Measurements from ENCODE around the gene HOXB5.

Gene HOXB5

GRCh38 chr17:48629411-48629759 is 35.8 kb upstream of the HOXB5 start:
- no peak for DNase-seq (ENCODE audit: low read depth, low spot score)

DNA sequence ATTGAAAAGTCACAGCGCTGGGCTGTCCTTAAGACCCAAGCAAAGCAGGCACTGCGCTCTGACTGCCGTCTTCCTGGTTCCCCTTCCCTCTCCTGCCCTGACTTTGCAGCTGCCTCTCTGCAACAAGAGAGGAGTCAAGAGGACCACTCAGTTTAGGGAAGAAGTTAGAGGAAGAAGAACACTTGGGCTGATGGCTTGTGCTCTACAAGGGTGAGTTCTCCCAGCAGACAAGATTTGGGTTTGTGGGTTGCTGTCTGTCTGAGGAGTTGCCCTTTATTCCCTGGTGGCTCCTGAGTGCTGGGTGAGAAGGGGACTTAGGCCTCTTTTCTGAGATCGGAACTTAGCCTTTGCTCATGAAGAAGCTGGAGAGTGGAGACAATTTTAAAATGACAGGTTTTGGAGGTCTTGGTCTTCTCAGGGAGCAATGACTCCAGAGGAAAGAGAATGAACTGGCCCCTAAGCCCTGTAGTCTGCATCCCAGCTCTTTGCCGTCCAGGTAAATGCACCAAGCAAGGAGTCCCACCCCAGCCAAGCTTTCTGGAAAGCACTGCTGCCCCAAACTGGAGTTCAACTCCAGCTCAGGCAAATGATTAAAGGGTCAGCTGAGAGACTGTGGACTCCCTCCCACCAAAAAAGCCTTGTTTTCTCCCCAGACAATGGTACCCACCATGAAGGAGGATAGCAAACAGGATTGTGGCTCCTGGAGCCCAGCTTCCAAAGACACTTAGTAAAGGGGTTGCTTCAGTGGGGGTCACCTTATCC is 35.3 kb upstream of the HOXB5 start:
- no peak for DNase-seq (ENCODE audit: low read depth, low spot score)

GRCh38 chr17:48627623-48628521 is 34.3 kb upstream of the HOXB5 start:
- DNase-seq (ENCODE audit: low read depth, low spot score), result no peak

- no peak for DNase-seq (ENCODE audit: low read depth, low spot score)
Observed at GRCh38 chr17:48627118-48627597, 33.6 kb upstream of the HOXB5 start.

DNA sequence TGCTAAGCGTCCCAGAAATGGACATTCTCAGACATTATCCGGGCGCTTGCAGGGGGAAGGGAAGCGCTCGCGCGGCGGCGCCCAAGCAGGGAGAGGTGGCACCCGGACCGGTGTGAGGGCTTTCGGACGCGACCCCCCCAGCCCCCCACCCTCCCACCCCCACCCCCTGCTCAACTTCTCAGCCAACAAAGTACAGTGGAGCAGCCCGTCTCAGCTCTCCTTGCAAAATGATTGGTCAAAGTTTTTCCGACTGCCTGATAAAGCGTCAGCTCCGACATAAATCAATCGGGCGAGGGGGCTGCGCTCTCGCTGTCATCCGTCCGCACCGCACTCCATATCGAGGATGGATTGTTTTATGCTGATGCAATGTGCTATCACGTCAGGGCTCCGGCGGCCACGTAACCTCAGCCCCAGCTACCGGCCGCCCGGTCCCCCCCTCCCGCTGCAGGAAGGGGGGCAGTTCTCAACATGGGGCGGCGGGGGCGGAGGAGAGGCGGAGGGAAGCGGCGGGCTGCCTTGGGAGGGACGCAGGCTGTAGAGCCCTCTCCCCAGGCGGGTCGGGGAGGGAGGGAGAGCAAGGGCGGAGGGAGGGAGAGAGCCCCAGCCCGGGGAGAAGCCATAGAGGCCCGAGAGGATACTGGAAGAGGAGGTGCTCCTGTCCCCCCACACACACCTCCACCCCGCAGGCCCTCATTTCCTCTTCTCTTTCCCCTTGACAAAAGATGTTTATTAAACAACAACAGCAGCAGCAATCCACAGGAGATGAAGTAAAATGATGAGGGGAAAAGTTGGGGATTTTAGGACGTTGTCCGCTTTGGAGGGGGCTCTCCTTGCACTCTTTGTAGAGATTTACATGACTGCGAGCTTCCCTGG is 32.9 kb upstream of the HOXB5 start, which contains the start of gene HOXB9:
TSS of gene HOXB9 (minus strand) at position 114 of the 873 bp plus-strand sequence. CDS start at position 25, 89 bp downstream.
- no peak for DNase-seq (ENCODE audit: low read depth, low spot score)

DNA sequence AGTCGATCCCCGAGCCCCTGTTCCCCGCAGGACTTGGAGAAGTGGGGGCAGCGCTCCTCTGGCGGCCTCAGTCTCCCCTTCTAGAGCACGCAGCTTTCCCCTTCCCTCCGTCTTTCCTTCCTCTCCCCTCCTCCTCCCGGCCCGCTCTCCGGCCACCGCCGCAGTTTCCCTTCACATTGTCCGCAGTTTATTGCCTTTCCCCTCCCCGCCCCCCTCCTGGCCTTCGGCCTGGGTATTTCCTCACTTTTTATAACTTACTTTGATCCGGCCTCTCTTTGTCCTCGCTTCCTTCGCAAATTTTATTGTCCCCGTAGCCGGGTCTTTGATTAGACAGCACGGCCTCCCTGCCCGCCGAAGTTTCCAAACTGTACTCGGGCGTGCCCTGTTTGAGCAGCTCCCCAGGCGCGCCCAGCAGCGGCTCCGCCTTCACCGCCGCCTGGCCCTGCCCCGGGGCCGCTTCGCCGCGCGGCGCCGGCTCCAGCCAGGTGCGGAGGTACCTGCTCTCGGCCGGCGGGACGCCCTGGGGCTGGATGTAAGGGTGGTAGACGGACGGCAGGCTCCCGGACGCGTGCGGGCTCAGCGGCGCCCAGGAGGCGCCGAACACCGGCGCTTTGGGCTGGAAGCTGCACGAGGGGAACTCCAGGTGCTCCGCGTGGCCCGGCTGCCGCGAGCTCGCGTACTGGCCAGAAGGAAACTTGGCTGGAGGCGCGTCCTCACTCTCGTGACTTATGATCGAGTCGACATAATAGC is 32.1 kb upstream of the HOXB5 start:
- no peak for DNase-seq (ENCODE audit: low read depth, low spot score)

DNA sequence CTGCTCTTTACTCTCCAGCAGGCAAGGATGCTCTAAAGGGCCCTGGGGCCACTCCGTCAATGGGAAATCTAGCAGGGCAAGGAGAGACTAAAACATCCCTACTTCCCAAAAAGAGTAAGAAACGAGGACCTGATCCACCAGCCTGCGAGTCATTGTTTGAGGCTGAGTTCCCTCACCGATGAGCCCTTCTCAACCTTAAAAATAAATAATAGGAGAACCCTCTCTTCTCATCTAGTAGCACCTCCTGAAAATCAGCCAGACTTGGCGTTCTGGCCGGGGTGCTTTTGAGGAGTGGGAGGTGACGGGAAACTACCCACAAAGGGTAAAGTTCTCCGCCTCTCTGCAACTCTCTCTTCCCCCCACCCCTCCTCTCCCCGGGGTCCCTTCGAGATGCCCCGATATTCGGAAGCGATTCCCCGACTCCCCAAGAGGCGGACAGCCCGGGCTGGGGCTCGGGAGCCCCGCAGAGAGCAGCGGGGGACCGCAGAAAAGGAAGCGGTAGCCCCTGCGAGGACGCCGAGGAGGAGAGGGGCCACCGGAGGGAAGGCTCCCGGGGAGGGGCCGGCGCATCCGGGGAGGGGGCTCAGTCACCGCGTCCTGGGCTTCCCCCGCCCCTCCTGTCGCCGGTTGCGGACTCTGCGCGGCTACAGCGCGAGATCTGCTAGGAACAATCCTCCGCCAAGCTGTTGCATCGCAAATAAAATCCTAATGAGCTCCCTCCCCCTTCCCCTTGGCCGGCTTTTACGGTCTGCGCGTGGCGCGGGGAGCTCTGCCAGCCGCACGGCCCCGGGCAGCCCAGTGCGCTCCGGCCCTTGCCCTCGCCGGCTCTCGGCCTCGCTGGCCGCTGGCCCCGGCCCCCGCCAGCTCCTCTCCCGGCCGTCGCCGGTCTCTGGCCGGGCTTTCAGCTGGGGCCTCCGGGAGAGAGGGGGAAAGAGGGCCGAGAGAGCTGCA is 31.2 kb upstream of the HOXB5 start:
- no peak for DNase-seq (ENCODE audit: low read depth, low spot score)

GRCh38 chr17:48624118-48624517 is 30.5 kb upstream of the HOXB5 start:
- DNase-seq (ENCODE audit: low read depth, low spot score), result no peak

GRCh38 chr17:48623583-48623982 is 30.0 kb upstream of the HOXB5 start:
- no peak for DNase-seq (ENCODE audit: low read depth, low spot score)

GRCh38 chr17:48622857-48623256 is 29.3 kb upstream of the HOXB5 start:
- no peak for DNase-seq (ENCODE audit: low read depth, low spot score)

DNA sequence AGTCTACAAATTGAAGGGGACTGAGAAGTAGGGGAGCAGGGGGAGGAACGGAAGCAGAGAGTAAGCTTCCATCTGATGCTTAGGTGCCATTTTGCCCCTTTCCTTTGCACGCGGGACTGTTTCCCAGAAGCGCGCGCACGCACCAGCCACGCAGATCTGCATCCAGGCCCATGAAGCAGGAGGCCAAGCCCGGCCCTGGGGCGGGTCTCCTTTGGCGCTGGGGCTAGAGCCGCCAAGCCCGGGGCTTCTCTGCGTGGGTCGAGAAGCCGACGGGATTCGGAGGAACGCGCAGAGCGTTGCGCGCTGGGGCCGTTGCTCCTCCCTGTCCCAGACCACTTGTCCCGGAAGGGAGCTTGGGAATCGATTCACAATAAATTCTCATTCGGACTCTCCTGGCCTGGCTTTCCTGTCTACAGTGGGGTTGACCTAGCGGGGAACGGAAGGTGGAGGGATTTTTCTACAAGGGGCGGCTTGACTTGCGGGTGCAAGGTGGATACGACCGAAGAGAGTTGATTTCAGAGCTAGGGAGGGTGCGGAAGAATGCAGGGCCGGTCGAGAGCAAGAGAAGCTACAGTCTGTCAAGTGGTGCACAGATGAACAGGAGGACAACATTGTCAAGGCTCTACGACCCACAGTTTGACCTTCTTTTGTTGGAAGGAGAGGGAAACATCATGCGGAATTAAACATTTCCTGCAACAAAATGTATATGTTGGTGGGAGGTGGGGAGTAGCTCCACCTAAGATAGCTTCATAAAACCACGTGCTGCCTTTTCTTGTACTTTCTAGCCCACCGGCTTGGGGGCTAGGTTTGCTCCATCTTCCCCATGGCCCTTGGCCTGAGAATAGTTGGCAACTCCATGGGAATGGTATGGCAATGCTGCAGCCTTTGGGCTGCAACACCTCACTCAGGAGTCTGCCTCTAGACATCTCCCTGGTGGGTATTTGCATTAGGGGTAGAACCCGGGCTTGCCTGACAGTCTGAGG is 28.1 kb upstream of the HOXB5 start:
- no peak for DNase-seq (ENCODE audit: low read depth, low spot score)

- DNase-seq (ENCODE audit: low read depth, low spot score), result no peak
Observed at GRCh38 chr17:48620461-48621139, 27.0 kb upstream of the HOXB5 start.

- no peak for DNase-seq (ENCODE audit: low read depth, low spot score)
Observed at GRCh38 chr17:48619826-48620449, 26.4 kb upstream of the HOXB5 start.

GRCh38 chr17:48618256-48618896 is 24.8 kb upstream of the HOXB5 start:
- DNase-seq (ENCODE audit: low read depth, low spot score), result peak; percentile 26

GRCh38 chr17:48617471-48618255 is 24.1 kb upstream of the HOXB5 start:
- no peak for DNase-seq (ENCODE audit: low read depth, low spot score)

Measured in brain pericyte (primary cell).